Measurements from ENCODE around the gene SYT17.

DNA sequence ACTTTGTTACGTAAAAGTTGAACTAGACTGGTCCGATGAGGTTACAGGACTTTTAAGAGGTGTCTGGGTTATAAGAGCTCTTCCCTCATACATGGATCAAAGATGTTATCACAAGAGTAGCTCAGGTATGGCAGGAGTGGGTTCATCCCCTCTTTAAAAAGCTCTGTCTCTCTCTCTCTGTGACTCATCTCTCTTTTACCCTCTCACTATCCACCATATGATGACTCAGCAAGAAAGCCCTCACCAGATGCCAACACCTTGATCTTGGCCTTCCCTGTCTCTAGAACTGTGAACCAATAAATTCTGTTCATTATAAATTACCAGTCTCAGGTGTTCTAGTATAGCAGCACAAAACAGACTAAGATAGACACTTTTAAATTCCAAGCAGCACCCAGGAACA is 115.6 kb downstream of the SYT17 start:
- TF ChIP-seq, protein P1, sequence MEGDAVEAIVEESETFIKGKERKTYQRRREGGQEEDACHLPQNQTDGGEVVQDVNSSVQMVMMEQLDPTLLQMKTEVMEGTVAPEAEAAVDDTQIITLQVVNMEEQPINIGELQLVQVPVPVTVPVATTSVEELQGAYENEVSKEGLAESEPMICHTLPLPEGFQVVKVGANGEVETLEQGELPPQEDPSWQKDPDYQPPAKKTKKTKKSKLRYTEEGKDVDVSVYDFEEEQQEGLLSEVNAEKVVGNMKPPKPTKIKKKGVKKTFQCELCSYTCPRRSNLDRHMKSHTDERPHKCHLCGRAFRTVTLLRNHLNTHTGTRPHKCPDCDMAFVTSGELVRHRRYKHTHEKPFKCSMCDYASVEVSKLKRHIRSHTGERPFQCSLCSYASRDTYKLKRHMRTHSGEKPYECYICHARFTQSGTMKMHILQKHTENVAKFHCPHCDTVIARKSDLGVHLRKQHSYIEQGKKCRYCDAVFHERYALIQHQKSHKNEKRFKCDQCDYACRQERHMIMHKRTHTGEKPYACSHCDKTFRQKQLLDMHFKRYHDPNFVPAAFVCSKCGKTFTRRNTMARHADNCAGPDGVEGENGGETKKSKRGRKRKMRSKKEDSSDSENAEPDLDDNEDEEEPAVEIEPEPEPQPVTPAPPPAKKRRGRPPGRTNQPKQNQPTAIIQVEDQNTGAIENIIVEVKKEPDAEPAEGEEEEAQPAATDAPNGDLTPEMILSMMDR (IDR thresholded peaks at IDR 0.05): no peak
- TF ChIP-seq POLR2A (IDR thresholded peaks at IDR 0.05) (no peak), POLR2AphosphoS5 (IDR thresholded peaks at IDR 0.05) (no peak)
